NCI-H446 treated with DMSO at 0.1 percent for 48 hours (cell line): ENCODE data around the gene LMTK2.

Experiments used
- DNase-seq: peaks from one replicate; lab custom pipeline; 2025; lab: John Stamatoyannopoulos, UW

The LMTK2 gene

DNA sequence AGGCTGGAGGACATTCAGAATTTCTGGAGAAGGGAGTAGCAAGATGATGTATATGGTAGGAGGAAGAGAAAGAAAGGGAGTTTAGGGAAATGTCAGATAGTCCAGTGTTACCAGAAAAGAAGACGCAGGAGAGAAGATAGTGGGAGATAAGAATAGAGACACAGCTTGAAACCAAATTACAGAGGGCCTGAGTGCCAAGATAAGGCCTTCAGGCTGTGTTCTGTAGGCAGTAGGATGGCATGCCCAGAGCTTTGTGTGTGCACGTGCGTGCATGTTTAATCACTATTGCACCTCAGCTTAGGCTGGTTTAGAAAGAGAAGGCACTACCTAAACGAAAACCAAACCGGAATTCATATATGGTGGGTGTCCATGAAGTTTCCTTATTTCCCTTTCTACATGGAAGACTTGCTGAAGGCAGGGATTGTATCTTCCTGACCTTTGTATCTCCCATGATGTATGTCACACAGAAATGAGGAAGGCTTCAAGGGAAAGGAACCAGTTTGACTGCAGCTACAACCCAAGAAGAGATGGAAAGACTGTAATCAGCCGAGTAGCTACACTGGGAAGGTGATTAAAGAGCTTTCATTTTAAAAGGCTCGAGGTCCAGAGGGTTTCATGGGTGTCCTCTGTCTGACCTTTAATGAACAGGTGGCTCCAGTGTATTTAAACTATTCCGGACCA is 68.7 kb downstream of the LMTK2 start:
- DNase-seq, result no peak

DNA sequence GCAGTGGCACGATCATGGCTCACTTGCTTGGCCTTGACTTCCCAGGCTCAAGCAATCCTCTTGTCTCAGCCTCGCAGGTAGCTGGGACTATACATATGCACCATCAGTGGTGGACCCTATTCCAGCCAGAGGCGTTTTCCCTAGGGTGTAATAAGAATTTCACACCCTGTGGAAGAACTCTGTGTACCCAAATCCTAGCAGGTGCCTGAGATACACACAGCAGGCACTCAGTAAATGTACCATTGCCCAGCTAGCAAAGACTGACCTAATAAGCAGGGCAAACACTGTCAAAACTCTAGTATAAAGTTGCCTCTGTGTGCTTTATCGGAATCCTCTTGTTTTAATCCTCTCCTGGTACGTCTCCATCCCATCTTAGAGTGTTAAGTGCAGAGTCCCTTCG is 70.9 kb downstream of the LMTK2 start:
- DNase-seq, result no peak

DNA sequence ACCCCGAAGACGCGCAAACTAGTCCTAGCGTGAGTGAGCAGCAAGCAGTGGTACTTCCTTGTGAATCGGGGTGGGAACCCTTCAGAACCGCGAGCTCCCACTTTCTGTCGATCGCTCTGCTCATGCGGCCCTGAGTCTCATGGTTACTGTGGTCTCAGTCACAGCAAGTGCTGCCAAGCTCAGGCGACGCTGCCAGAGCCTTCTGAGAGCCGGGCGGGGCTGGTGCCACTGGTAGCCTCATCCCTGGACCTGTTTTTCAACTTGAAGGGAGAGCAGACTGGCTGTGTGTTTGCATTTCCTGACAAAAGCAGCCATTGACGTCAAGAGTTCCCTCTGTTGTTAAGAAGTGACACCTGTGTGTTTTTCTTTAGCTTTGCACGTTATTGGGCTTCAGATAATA is 71.7 kb downstream of the LMTK2 start:
- no peak for DNase-seq

DNA sequence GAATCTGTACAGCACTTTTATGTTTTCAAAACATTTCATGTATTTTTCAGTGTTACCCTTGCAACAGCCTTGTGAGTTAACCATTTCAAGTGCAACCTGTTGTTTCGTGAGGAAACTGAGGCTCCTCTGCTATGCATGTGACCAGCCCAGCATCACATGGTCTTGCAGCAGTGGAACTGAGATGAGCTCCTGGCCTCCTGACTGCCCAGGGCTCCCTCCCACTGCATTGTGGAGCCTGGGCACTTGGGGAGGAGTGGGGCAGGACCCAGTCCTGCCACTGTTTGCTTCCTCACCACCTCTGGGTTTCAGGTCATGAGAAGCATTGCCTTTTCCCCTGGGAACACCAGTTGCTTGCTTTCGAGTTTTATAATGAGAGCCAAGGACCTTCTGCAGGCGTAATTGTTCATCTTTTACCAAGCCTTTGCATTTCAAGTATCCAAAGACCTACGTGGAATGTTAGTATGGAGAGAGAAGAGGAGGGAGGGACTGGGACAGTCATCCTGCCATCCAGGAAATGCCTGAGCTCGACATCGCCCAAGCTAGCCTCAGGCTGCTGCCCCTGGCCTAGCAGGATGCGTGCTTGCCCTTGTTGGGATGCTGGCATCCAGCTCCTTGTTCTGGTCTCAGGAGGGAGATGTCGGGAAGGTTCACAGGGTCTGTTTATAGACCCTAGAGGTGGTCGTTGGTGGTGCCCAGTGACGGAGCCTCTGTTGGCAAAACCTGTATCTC is 72.3 kb downstream of the LMTK2 start:
- no peak for DNase-seq

DNA sequence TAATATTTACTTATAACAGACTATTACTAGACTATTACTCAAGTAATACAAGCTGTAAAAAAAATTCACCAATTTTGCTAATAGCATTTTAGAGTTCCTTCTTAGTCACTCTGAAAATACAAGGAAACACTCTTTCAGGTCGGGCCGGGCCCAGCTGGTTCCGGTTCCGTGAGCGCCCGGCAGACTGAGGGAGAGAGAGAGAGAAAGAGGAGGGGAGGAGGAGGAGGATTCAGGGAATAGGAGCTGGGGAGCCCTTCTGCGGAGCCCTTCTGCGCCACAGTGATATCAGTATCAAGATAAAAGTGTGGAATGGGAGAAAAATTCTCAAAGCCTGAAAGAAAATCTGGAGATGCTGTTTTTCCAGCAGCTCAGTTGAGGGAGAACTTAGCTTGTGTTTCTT is 74.1 kb downstream of the LMTK2 start:
- DNase-seq, result no peak

DNA sequence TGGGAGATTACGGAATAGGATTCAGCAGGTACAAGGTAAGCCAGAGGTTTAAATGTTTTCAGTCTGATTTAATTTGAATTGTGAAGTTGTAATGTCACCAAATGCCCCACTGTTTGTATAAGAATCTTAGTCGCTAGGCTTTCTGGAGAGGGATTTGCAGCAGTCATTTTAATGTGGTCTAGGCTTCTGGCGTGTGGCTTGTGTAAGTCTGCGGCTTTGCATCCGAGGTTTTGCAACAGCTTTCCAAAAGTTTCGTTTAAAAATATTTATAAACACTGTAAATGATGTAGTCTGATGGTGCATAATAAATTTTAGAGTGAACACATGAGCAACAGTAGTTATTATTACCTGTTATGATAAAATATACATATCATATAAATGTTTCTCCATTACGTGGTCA is 78.4 kb downstream of the LMTK2 start:
- no peak for DNase-seq

DNA sequence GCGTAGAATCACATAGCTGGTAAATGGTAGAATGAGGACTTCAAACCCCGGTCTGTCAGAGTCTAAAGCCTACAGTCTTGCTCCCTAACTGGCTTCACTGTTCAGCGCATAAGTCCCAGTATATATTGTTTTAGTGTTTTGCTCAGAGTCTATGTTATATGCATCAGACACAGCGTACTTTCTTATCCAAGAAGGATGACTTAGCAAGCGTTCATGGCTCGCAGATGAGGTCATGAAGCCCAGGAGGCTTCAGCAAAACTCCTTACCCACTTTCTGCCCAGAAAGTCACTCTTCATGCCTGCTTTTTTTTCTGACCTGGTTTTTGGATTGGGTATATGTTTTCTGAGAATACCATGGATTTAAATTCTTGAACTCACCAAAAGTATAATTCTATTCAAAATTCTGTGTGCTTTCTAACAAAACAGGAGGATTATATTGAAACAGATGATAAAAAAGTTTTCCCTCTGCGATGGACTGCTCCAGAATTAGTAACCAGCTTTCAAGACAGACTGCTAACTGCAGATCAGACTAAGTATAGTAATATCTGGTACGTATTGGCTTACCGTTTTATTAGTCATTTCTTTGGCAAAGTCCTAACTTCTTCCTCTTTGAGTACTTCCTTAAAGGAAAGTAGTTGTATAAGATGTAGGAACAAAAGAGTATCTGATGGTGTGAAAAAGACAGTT is 79.9 kb downstream of the LMTK2 start:
- DNase-seq, result no peak

DNA sequence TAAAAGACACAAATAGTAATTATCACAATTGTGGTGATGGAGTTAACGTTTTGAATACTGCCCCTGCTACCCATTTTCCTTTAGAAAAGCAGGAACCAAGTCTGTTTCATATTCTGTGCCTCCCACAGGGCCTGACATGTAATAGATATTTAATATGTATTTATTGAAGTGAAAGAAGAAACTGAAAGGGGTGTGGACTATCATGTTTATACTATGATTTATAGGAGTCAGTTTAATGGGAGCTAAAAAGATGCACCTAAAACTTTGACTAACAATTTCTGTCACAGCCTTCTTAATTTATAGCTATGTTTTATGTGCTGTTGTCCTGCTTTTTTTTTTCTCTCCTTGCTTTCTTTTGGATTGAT is 80.5 kb downstream of the LMTK2 start:
- DNase-seq, result no peak

DNA sequence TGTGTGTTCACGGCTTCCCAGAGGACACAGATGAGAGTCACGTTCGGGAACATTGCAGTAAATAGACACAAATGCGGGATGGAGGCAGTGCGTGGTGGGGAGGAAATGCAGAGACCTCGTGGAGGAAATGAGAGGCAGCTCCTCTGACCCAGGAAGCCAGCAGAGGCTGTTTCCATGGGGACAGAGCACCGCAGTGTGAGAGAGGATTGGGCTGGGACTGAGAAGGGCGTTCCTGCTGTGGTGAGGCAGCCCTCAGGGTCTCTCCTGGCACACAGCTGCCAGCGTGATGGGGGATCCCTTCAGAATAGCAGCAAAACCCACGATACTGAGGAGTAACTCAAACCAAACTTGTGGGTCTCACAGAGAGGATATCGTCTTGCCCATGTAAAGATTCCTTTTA is 82.9 kb downstream of the LMTK2 start:
- no peak for DNase-seq

DNA sequence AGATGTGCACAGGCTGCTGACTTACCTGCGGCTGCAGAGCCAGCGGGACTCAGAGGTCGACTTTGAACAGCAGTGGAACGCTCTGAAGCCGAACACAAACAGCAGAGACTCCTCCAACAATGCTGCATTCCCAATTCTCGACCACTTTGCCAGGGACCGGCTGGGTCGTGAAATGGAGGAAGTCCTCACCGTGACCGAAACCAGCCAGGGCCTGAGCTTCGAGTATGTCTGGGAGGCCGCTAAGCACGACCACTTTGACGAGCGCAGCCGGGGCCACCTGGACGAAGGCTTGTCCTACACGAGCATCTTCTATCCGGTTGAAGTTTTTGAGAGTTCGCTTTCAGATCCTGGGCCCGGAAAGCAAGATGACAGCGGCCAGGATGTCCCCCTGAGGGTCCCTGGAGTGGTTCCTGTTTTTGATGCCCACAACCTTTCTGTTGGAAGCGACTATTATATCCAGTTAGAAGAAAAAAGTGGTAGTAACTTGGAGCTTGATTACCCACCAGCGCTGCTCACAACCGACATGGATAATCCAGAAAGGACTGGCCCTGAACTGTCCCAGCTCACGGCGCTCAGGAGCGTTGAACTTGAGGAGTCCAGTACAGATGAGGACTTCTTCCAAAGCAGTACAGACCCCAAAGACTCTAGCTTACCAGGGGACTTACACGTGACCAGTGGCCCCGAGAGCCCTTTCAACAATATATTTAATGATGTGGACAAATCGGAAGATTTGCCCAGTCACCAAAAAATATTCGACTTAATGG is 85.2 kb downstream of the LMTK2 start:
- no peak for DNase-seq

DNA sequence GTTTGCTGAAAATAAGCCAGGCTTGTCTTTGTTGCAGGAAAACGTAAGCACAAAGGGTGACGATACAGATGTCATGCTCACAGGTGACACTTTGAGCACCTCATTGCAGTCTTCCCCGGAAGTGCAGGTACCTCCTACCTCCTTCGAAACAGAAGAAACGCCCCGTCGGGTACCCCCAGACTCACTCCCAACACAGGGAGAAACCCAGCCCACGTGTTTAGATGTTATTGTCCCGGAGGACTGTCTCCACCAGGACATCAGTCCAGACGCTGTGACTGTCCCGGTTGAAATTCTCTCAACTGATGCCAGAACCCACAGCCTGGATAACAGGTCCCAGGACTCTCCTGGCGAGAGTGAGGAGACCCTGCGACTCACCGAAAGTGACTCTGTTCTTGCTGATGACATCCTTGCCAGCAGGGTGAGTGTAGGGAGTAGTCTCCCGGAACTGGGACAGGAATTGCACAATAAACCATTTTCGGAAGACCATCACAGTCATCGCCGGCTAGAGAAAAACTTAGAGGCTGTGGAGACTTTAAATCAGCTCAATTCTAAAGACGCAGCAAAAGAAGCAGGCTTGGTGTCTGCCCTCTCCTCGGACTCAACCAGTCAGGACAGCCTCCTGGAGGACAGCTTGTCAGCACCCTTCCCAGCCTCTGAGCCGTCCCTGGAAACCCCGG is 86.3 kb downstream of the LMTK2 start:
- no peak for DNase-seq

DNA sequence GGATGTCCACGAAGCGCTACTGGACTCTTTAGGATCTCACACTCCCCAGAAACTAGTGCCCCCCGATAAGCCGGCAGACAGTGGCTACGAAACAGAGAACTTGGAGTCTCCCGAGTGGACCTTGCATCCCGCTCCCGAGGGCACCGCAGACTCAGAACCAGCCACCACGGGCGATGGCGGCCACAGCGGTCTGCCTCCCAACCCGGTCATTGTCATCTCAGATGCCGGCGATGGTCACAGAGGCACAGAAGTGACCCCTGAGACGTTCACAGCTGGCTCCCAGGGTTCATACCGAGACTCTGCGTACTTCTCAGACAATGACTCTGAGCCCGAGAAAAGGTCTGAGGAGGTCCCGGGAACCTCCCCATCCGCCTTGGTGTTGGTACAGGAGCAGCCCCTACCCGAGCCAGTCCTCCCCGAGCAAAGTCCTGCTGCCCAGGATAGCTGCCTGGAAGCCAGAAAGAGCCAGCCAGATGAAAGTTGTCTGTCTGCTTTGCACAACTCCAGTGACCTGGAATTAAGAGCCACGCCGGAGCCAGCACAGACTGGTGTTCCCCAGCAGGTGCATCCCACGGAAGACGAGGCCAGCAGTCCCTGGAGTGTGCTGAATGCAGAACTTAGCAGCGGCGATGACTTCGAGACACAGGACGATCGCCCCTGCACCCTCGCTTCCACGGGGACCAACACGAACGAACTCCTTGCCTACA is 87.0 kb downstream of the LMTK2 start:
- no peak for DNase-seq

DNA sequence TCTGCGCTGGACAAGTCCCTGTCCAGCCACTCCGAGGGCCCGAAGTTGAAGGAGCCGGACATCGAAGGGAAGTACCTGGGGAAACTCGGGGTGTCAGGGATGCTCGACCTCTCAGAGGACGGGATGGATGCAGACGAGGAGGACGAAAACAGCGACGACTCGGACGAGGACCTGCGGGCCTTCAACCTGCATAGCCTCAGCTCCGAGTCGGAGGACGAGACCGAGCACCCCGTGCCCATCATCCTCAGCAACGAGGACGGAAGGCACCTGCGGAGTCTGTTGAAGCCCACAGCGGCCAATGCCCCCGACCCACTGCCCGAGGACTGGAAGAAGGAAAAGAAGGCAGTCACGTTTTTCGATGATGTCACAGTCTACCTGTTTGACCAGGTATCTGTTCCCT is 87.5 kb downstream of the LMTK2 start:
- DNase-seq, result no peak

DNA sequence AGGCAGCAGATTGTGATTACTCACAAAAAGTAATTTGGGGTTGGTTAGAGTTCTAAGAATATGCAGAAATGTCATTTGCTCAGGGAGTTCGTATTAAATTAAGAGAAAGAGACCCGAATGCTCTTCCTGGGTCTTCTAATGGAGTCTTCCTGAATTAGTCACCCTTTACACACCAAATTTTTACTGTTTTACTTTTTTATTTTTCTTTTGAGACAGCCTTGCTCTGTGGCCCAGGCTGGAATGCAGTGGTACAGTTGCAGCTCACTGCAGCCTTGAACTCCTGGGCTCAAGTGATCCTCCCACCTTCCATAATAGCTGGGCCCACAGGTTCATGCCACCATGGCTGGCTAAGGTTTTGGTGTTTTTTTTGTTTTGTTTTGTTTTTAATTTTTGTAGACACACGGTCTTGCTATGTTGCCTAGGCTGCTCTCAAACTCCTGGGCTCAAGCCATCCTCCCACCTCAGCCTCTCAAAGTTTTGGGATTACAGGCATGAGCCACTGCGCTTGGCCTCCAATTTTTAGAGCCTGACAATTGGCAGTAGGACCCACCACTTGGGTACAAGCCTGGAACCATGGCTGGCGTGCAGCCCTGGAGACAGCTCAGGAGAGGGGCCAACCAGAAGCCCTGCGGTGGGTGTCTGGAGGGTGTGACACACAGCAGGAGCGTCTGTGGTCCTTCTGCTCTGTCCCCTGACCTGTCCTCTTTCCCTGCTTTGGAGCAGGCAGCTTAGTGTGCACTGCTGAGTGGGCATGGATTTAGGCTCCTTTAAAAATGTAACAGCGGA is 88.2 kb downstream of the LMTK2 start:
- DNase-seq, result no peak

DNA sequence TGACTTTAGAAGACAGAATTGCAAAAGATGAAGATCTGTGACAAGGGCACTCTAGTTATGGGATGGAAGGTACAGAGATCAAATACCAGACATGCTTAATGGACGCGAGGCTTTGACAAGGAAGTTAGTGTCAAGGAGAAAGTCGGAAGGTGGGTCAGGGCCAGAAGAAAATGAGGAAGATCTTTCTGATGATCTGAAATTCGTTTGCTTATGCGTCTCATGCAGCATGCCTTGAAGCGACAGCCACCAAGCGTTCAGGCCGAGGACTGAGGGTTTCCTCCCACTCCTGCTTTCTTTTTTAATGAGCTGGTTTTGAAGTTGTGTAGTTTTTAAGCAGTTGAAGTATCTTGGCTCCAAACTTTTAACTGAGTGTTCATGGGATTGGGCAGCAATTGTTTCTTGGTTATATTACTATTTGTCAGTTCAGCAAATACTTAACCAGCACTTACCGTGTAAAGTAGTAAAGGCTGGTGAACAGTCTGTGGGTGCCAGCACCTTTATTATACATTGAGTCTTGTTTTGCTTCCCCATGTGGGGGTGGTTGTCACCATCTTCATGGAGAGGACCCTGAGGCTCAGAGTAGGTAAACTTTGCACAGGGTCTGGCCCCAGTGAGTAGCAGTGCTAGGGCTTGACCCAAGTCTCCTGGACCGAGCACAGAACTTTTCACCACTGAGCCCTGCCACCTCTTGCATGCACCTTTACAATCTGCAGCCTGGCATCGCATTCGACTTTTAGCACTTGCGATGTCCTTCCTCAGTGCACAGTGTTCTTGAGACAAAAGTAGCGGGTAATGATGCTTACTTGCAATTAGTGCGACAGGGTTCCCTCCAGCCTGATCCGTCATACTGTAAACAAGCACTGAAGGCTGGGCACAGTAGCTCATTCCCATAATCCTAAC is 90.3 kb downstream of the LMTK2 start:
- no peak for DNase-seq

DNA sequence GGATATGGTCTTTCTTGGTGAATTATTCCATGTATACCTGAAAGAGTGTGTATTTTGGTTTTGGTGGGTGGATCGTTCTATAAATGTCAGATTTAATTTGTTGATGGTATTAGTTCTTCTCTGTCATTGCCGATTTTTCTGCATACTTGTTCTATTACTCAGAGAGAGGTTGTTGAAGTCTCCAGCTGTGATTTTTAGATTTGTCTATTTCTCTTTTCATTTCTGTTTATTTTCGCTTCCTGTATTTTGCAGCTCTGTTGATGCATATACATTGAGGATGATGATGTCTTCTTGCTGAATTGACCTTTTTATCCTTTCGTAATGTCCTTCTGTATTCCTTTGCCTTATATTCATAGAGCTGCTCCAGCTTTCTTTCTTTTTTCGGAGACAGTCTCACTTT is 92.5 kb downstream of the LMTK2 start:
- DNase-seq, result no peak

DNA sequence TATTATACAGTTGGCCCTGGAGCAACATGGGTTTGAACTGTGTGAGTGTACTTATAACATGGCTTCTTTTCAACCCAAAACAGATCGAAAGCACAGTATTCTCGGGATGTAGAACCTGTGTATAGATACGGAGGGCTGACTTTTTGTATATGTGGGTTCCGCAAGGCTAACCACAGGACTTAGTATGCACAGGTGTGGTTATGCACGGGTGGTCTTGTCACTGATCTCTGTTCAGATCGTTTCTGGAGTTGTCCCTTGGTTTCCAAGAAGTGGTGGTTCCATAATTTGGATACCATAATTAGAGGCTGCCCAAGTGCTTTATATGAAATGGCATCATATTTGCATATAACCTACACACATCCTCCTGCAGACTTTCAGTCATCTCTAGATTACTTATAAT is 93.7 kb downstream of the LMTK2 start:
- DNase-seq, result no peak

DNA sequence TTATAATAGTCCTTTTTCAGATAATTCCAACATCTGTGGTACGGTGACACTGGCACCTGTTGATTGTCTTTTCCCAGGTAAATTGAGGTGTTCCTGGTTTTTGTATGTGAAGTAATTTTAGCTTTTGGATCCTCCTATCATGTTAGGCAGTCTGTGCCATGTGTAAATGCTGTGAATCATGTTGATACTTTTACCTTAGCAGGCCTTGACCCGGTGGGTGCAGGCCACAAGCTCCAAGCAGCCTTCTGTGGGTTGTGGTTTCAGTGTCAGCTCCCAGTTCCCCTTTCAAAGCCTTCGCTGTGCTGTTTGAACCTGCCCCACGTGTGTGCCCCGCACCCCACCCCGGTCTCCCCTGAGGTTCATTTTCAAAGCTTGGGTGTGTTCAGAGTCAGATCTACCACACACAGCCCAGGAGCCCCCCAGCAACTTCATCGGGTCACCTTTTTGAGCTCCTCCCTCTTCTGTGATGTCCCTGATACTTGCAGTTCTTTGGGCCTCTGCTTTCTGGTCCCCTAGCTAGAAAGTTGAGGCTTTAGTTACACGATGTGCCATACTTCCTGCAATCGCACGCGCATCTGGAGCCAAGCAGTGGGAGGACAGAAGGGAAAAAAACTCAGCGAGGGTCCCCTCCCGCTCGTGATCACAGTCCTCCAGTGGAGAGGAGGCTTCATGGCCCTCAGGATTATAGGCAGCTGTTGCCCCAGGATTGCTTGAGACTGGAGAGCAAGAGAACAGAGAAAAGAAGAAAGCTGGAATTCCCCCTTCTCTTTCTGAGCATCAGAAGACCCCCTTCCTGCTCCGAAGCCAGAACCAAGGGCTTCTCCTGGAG is 95.9 kb downstream of the LMTK2 start:
- no peak for DNase-seq
